AG09319 (cell line): Measurements from ENCODE around the gene PTPRC.

ENCODE experiments used
- DNase-seq: peaks from one replicate; pipeline ENCODE4 v3.0.0-alpha.2; 2010; ENCODE audit warnings: low read depth; ENCODE audit errors: extremely low read depth
- CTCF ChIP-seq: IDR thresholded peaks from 2 replicates; pipeline ENCODE4 v1.5.1; 2011; ENCODE audit warnings: low read depth, mild to moderate bottlenecking, inconsistent platforms, low read length, moderate library complexity

The PTPRC gene

GRCh38 chr1:198794498-198794897 is 155.7 kb downstream of the PTPRC start:
- no peak for DNase-seq
- no peak for TF ChIP-seq CTCF

- DNase-seq: no peak
- no peak for TF ChIP-seq CTCF
These were observed 158.8 kb downstream of the PTPRC start for GRCh38 chr1:198797656-198798055.

- no peak for TF ChIP-seq CTCF
- no peak for DNase-seq
These were observed 160.1 kb downstream of the PTPRC start for GRCh38 chr1:198798923-198799386.

- DNase-seq: no peak
- TF ChIP-seq CTCF: no peak
These were observed 166.8 kb downstream of the PTPRC start for GRCh38 chr1:198805498-198806151.

GRCh38 chr1:198806861-198807260 is 168.0 kb downstream of the PTPRC start:
- TF ChIP-seq CTCF: no peak
- no peak for DNase-seq
